GM12891 (cell line): ENCODE measurements around the gene RNF20.

Source experiments
- POLR2A ChIP-seq: IDR thresholded peaks from 2 replicates; pipeline ENCODE4 v1.6.1; 2011; ENCODE audit warnings: low read depth, low read length, control low read depth
- POLR2AphosphoS5 ChIP-seq: IDR thresholded peaks from 2 replicates; pipeline ENCODE4 v1.6.1; 2011; ENCODE audit warnings: low read depth, low read length, control low read depth
- SPI1 ChIP-seq: IDR thresholded peaks from 2 replicates; pipeline ENCODE4 v1.6.1; 2011; ENCODE audit warnings: low read depth, low read length, control low read depth
- TAF1 ChIP-seq: IDR thresholded peaks from 2 replicates; pipeline ENCODE4 v1.6.1; 2011; ENCODE audit warnings: low read depth, low read length, control low read depth

DNA sequence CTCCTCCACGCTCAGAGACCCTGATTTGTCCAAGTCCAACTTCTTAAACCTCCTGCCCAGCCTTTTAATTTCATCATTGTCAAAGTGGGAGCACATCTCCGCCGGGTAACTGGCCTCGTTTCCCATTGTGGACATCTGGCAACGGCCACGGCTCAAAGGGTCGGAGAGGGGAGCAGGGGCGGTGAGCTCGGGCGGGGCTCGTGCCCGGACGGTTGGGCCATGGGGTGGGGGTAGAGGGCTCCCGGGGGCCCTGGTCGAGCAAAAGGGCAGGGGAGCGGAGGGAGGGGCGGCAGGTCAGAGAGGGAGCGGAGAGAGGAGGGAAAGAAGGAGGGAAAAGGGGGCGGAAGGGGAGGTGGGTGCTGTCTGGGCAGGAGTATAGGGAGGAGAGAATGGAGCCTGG lies 61.1 kb downstream of the RNF20 start, which contains the start of gene PPP3R2:
- TF ChIP-seq POLR2A (no peak), SPI1 (no peak), TAF1 (no peak), POLR2AphosphoS5 (no peak)
